Activated T-cell treated with anti-CD3 and anti-CD28 coated beads for 4 hours (primary cell): ENCODE measurements around the gene MED27.

Source experiments
- DNase-seq: peaks from one replicate; pipeline ENCODE4 v3.0.0-alpha.2; 2020

Gene MED27

DNA sequence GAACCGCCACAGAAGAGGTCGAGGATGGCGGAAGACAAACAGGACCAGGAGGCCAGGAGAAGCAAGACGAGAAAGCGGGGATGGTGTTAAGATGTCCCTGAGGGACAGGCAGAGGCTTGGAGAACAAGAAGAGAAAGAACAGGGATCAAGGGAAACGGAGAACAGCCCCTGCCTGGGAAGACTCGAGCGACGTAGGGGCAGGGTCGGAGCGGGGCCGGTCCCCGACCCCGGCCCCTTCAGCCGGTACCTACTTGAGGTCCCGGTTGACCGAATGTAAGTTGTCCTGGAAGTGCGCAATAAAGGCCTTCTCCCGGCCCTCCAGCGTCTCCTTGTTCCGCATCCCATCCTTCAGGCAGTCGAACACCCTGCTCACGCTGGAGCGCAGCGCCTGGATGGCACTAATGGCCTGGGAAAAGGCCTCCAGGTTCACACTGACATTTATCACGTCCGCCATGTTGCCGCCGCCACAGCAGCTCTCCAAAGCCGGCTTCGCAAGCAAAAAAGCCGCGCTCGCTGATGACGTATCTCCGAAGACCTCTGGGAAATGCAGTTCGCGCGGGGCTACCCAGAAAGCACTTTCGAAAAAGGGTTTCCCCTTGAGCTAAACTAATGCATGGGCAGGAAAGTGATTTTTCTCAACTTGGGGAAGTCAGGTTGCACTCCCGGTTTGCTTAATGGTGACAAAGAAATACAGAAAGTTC is at the start of gene MED27:
Gene MED27 (minus strand): TSS at position 477 of the 701 bp plus-strand sequence. CDS start 23 bp downstream, at position 454.
- DNase-seq: peak; percentile 92

DNA sequence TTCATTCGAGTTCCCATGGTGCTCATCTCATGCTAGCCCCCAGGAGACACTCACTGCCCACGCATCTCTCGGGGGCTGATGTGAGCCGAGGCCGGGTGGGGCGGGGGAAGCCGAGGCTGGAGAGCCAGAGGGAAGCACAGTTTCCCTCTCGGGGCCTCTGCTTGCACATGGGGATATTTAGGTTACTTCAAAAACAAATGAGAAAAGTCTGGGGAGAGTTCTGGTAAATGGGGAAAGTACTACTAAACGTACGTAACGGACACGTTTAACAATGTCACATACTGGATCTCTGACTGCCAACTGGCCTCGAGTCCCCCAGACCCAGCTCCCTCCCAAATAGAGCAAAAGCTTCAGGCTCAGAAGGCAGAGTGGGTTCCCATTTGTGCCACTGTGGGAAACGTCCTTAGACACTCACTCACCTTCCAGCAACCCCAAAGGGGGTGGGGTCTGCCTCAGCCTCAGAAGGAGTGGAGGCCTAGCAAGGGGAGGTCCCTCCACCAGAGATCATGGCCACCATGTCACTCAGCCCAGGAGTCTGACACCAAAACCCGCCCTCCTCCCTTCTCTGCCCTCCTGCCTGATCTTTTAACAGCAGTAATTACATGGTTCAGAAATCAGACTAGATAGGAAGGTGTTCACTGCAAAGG is 48.3 kb upstream of the MED27 start:
- DNase-seq: no peak

- DNase-seq: no peak
Measured at GRCh38 chr9:132126680-132127236, 47.1 kb upstream of the MED27 start.

DNA sequence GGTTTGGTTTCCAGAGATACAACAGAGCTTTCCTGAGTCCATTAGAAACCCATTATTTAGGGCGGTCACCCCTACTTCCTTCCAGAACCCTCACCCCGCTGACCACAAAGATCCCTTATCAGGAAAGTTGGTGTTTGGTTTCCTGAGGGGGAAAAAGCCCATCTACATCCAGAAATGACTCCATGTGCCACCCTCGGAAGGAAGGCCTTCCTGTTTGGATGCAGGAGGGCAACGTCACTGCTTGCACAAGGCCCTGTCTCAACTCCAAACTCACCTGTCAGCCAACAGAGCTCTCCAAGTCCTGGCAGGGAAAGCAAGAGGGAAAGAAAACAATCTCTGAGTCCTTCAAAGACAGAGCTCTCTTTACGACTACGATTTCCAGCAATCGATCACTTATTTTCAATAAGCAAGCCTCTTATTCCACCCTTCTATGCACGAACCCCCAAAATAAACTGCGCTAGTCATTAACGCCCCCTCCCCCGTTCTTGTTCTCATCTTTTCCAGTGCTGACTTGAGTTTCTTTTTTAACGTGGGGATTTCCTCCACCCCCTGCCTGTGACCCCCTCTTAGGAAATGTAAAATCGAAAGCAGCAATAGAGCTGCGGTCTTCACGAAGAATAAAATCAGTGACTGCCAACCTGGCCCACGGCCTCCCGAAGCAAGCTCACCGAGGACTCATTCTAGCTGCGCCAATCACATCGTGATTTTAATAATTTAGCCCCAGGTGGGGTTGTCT is 46.4 kb upstream of the MED27 start:
- peak; percentile 23 for DNase-seq

GRCh38 chr9:132125361-132125760 is 45.7 kb upstream of the MED27 start:
- DNase-seq: no peak

DNA sequence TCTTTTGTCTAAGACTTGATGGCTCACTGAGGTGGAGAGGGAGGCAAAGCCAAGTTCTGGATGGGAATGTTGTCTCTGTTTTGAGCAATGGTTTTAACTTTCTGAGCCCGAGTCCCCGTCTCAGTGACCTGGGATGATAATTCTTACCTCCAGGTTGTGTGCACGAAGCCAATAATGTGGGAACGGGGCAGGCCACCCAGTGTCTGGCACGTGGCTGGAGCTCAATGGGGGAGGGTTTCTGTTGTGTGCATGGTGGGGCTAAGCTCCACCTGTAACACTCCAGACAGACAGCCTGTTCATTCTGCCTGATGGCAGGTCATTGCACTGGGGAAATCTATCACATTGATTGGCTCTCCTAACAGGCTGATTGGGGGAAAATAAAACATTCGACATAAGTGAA is 45.1 kb upstream of the MED27 start:
- no peak for DNase-seq

DNA sequence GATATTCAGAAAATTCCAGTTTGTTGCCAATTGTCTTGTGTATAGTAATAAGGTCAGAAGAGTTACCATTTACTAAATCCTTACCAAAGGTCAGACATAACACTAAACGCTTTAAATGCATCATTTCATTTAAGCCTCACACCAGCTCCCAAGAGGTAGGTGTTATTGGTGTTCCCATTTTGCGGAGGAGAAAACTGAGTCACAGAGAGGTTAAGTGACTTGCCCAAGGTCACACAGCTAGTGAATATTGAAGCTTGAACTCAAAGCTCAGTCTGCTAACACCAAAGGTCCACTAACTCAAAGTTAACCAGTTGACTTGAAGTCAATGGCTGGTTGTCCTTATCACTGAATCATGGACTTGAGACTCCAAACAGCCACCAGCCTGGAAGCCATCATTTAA is 41.4 kb upstream of the MED27 start:
- DNase-seq: no peak

DNA sequence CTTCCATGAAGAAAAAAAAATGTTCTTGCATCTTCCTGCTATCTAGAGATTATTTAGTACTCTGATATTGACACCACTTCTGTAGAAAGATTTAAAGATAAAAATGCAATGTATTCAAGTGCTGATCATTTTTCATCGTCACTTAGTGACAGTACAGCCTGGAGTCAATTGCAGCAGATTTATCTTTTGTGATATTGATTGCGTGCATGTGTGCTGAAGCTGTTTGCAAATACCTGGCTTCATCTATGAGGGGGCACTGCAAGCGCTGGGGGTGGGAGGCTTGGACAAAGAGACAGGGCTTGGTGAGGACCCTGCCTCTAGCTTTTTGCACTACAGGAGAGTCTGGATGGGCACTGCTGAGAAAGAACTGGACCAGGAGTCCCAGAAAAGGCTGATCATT is 38.0 kb upstream of the MED27 start:
- no peak for DNase-seq

GRCh38 chr9:132116583-132116982 is 36.9 kb upstream of the MED27 start:
- DNase-seq: no peak

- peak; percentile 9 for DNase-seq
Measured at GRCh38 chr9:132114102-132114707, 34.5 kb upstream of the MED27 start.

- no peak for DNase-seq
Measured at GRCh38 chr9:132109291-132109690, 29.6 kb upstream of the MED27 start.

DNA sequence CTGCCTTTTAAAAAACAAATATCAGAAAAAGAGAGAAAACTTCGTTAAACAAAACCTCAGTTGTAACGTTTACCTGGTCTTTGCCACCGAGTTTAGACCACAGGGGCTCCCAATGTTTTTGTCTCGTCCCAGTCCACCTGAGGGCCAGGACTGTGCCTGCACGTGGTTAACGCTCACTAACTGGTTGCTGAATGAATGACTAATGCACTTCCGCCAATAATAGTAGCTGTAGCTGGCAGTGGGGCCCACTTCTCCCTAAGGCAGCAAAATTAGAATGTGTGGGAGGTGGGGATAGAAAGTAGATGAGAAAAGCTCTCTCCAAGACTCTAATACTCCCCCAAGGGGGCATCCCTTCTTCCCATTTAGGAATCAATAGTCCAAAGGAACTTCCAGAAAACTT is 29.1 kb upstream of the MED27 start:
- DNase-seq: no peak

- DNase-seq: no peak
Measured at GRCh38 chr9:132099741-132100407, 20.2 kb upstream of the MED27 start.

DNA sequence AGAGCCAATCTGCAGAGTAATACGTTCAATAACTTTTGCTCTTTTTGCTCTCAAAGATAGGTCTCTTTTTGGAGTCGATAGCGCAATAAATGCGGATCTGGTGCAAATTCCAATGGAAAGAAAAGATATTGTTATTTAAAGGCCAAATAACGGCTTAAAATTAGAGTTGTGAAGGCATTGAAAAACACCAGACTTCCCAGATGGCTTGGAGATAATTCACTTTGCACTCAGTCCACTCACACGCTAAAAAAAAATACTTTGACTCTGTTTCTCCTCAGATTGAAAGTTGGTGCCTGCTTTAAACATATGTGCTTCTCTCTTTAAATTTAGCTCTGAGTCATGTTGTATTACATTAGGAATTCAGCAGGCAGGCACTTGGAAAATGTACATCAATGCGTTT is 19.5 kb upstream of the MED27 start:
- DNase-seq: no peak

GRCh38 chr9:132094314-132094791 is 14.7 kb upstream of the MED27 start:
- no peak for DNase-seq

GRCh38 chr9:132090771-132091170 is 11.1 kb upstream of the MED27 start:
- DNase-seq: no peak

- no peak for DNase-seq
Measured at GRCh38 chr9:132087438-132088030, 7.9 kb upstream of the MED27 start.

DNA sequence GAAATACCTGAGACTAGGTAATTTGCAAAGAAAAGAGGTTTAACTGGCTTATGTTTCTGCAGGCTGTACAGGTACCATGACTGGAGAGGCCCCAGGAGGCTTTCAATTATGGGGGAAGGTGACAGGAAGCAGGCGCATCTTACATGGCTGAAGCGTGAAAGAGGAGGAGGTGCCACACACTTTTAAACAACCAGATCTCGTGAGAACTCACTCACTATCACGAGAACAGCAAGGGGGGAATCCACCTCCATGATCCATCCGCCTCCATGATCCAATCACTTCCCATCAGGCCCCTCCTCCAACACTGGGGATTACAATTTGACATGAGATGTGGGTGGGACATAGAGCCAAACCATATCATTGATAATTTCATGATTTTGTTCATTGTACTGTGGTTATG is 2.5 kb upstream of the MED27 start:
- DNase-seq: no peak

- no peak for DNase-seq
Measured at GRCh38 chr9:132078699-132079356, 839 bp downstream of the MED27 start.

DNA sequence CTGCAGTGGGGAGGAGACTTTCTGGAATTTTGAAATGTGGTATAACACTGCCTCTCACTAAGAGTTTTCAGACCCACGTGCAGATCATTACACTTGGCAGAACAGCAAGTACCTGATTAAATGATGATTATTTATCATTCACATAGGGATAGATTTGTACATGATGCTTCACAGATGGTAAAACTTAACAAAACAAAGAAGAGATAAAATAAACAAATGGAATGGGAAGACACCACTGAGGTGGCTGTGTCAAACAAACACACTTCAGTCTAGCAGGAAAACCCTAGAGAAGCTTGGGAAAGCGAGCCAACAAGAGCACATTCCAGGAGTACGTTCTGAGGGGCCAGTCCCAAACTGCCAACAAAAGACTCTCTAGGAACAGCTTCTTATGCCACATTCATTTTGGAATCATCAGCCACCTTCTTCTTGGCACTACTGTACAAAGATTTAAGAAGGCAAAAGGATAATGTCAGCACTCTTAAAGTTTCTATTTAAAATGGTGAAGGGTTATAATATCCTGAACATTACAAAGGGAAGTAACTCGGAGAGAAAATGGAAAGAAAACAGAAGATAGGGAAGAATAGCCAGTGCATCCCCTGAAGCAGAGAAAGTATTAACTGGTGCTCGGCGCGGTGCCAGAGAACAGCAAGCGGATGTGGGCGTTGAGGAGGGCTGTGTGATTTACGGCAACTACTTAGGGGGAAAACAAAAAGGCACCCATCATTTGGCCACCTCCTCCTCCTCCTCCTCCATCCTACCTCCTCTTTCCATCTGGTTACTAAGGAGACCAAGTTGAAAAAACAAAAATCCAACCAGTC is 1.6 kb downstream of the MED27 start:
- DNase-seq: no peak

- DNase-seq: no peak
Measured at GRCh38 chr9:132075853-132076252, 3.8 kb downstream of the MED27 start.
